ENCODE results near the gene UST. TPM values are rescaled to one million over a fixed set of nuclear protein-coding genes. Genes with fewer than 3 reads are reported as not detected.

UST gene
- total RNA-seq, 1 donor from 2014 or later, result 5.5 TPM

DNA sequence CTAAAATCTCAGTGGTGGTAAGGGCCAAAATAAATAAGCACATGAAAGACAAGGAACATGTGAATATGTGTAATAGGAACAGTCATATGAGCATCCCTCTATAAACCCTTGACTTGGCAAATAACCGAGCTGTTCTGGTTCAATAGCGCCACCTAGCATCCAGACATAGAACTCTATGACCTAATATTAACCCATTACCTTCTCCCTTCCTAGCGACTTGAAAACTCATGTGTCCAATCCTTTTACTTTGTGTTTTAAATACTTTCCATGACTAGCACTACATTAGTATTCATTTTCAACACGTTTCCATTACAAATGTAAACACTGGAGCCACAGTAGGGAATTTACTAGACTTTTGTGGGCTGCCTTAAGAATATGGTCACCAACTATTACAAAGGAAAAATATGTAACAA is 279.7 kb downstream of the UST start:
- peaks cover 6% of the 10 kb centered on the region for H3K9me3 Mint-ChIP-seq
- DNase-seq (ENCODE audit: low read depth, low spot score), result peak; percentile 33
- TF ChIP-seq, protein P1, sequence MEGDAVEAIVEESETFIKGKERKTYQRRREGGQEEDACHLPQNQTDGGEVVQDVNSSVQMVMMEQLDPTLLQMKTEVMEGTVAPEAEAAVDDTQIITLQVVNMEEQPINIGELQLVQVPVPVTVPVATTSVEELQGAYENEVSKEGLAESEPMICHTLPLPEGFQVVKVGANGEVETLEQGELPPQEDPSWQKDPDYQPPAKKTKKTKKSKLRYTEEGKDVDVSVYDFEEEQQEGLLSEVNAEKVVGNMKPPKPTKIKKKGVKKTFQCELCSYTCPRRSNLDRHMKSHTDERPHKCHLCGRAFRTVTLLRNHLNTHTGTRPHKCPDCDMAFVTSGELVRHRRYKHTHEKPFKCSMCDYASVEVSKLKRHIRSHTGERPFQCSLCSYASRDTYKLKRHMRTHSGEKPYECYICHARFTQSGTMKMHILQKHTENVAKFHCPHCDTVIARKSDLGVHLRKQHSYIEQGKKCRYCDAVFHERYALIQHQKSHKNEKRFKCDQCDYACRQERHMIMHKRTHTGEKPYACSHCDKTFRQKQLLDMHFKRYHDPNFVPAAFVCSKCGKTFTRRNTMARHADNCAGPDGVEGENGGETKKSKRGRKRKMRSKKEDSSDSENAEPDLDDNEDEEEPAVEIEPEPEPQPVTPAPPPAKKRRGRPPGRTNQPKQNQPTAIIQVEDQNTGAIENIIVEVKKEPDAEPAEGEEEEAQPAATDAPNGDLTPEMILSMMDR (conservative IDR thresholded peaks at IDR 0.05), result peak; percentile 73
- H3K4me1 Mint-ChIP-seq, result peaks cover 3% of the 10 kb centered on the region
- H3K36me3 Mint-ChIP-seq (ENCODE audit: low read depth), result peaks cover 4% of the 10 kb centered on the region
- H3K4me3 Mint-ChIP-seq, result no peak overlapping the region
- H3K27ac Mint-ChIP-seq (ENCODE audit: unreplicated experiment), result no peak overlapping the region
- no peaks in the 10 kb centered on the region for H3K27me3 Mint-ChIP-seq (ENCODE audit: low read depth)

GRCh38 chr6:149027484-149027883 is 280.7 kb downstream of the UST start:
- Mint-ChIP-seq H3K4me1 (peaks cover 3% of the 10 kb centered on the region), H3K27me3 (ENCODE audit: low read depth) (no peaks in the 10 kb centered on the region), H3K27ac (ENCODE audit: unreplicated experiment) (no peak overlapping the region), H3K4me3 (no peak overlapping the region), H3K9me3 (peaks cover 6% of the 10 kb centered on the region), H3K36me3 (ENCODE audit: low read depth) (peaks cover 3% of the 10 kb centered on the region)
- TF ChIP-seq, protein P1 (conservative IDR thresholded peaks at IDR 0.05), result no peak
- DNase-seq (ENCODE audit: low read depth, low spot score), result no peak

GRCh38 chr6:149028767-149029405 is 282.1 kb downstream of the UST start:
- no peak overlapping the region for H3K27ac Mint-ChIP-seq (ENCODE audit: unreplicated experiment)
- H3K4me3 Mint-ChIP-seq, result no peak overlapping the region
- peaks cover 10% of the 10 kb centered on the region for H3K4me1 Mint-ChIP-seq
- H3K9me3 Mint-ChIP-seq, result peaks cover 6% of the 10 kb centered on the region
- peak; percentile 70 for DNase-seq (ENCODE audit: low read depth, low spot score)
- no peaks in the 10 kb centered on the region for H3K36me3 Mint-ChIP-seq (ENCODE audit: low read depth)
- TF ChIP-seq, protein P1 (conservative IDR thresholded peaks at IDR 0.05), result peak; percentile 90
- no peaks in the 10 kb centered on the region for H3K27me3 Mint-ChIP-seq (ENCODE audit: low read depth)

- no peak overlapping the region for H3K27ac Mint-ChIP-seq (ENCODE audit: unreplicated experiment)
- H3K9me3 Mint-ChIP-seq, result peaks cover 4% of the 10 kb centered on the region
- H3K4me3 Mint-ChIP-seq, result no peak overlapping the region
- H3K27me3 Mint-ChIP-seq (ENCODE audit: low read depth), result no peaks in the 10 kb centered on the region
- H3K4me1 Mint-ChIP-seq, result peaks cover 13% of the 10 kb centered on the region
- H3K36me3 Mint-ChIP-seq (ENCODE audit: low read depth), result no peaks in the 10 kb centered on the region
- TF ChIP-seq, protein P1 (conservative IDR thresholded peaks at IDR 0.05), result no peak
- no peak for DNase-seq (ENCODE audit: low read depth, low spot score)
Observed at GRCh38 chr6:149031201-149031858, 284.5 kb downstream of the UST start.

GRCh38 chr6:149031859-149032598 is 285.2 kb downstream of the UST start:
- H3K27ac Mint-ChIP-seq (ENCODE audit: unreplicated experiment), result peak overlapping the region; percentile 39

More at GRCh38 chr6:149031859-149032598, 285.2 kb downstream of the UST start:
- no peak for DNase-seq (ENCODE audit: low read depth, low spot score)
- no peaks in the 10 kb centered on the region for H3K27me3 Mint-ChIP-seq (ENCODE audit: low read depth)
- H3K36me3 Mint-ChIP-seq (ENCODE audit: low read depth), result no peaks in the 10 kb centered on the region
- H3K4me3 Mint-ChIP-seq, result no peak overlapping the region
- H3K9me3 Mint-ChIP-seq, result no peaks in the 10 kb centered on the region
- peaks cover 18% of the 10 kb centered on the region for H3K4me1 Mint-ChIP-seq
- TF ChIP-seq, protein P1 (conservative IDR thresholded peaks at IDR 0.05), result no peak
